HepG2 (cell line): ENCODE data around the gene PAXIP1. TPM values are rescaled to one million over a fixed set of nuclear protein-coding genes. Genes with fewer than 3 reads are reported as not detected.

ENCODE experiments used
- ARID2 ChIP-seq: sonication (generic); formaldehyde crosslinking; IDR thresholded peaks from 2 replicates; pipeline ENCODE4 v1.8.1; 2022; ENCODE audit warnings: mild to moderate bottlenecking, missing genetic modification reagents, borderline replicate concordance
- ARID4A ChIP-seq: sonication (generic); formaldehyde crosslinking; IDR thresholded peaks from 2 replicates; pipeline ENCODE4 v1.5.0; 2020; ENCODE audit warnings: mild to moderate bottlenecking, missing genetic modification reagents, borderline replicate concordance
- ATF3 ChIP-seq: sonication (generic); formaldehyde crosslinking; IDR thresholded peaks from 2 replicates; pipeline ENCODE4 v1.4.0; 2020; ENCODE audit warnings: missing genetic modification reagents
- ATF7-NPFF ChIP-seq: sonication (generic); formaldehyde crosslinking; IDR thresholded peaks from 2 replicates; pipeline ENCODE4 v1.8.1; 2023; ENCODE audit warnings: mild to moderate bottlenecking, low read depth, missing genetic modification reagents, moderate library complexity
- CBX5 ChIP-seq: sonication (generic); formaldehyde crosslinking; IDR thresholded peaks from 2 replicates; pipeline ENCODE4 v1.4.0; 2020; ENCODE audit warnings: missing genetic modification reagents, borderline replicate concordance
- CREM ChIP-seq, 2 experiments: sonication (generic) in 1 of 2; formaldehyde crosslinking in 1 of 2; IDR thresholded peaks; 2 replicates each; pipeline versions ENCODE4 v1.4.0 to v1.6.1; 2016 to 2020; ENCODE audit warnings: antibody characterized with exemption in 1 of 2, mild to moderate bottlenecking in 1 of 2, missing genetic modification reagents in 1 of 2
- EEA1 ChIP-seq: sonication (generic); formaldehyde crosslinking; IDR thresholded peaks from 2 replicates; pipeline ENCODE4 v1.5.1; 2020; ENCODE audit warnings: mild to moderate bottlenecking, missing genetic modification reagents, borderline replicate concordance
- HIVEP1 ChIP-seq: sonication (generic); formaldehyde crosslinking; IDR thresholded peaks from 2 replicates; pipeline ENCODE4 v1.4.0; 2020; ENCODE audit warnings: mild to moderate bottlenecking, missing genetic modification reagents
- NBN ChIP-seq: fragments of 450-650 bp; conservative IDR thresholded peaks from 2 replicates; pipeline ENCODE4 v1.6.1; 2017
- NFYB ChIP-seq: sonication (generic); formaldehyde crosslinking; IDR thresholded peaks from 2 replicates; pipeline ENCODE4 v1.4.0; 2020; ENCODE audit warnings: missing genetic modification reagents
- RCOR2 ChIP-seq: IDR thresholded peaks from 2 replicates; pipeline ENCODE4 v1.6.1; 2016; ENCODE audit warnings: missing biosample characterization, missing genetic modification reagents
- SOX6 ChIP-seq, 2 experiments: fragments of 450-650 bp in 1 of 2; sonication (generic) in 1 of 2; formaldehyde crosslinking in 1 of 2; IDR thresholded peaks; 2 replicates each; pipeline versions ENCODE4 v1.4.0 to v1.6.1; 2017 to 2020; ENCODE audit warnings: antibody characterized with exemption in 1 of 2, mild to moderate bottlenecking in 1 of 2, missing genetic modification reagents in 1 of 2
- SUZ12 ChIP-seq: fragments of 150-350 bp; IDR thresholded peaks from 2 replicates; pipeline ENCODE4 v1.6.1; 2014; ENCODE audit warnings: low read depth, low read length
- YEATS2 ChIP-seq: sonication (generic); formaldehyde crosslinking; IDR thresholded peaks from 2 replicates; pipeline ENCODE4 v1.4.0; 2020; ENCODE audit warnings: missing genetic modification reagents, borderline replicate concordance
- YY1 ChIP-seq: IDR thresholded peaks from 2 replicates; pipeline ENCODE4 v1.6.1; 2011; ENCODE audit warnings: low read length, low read depth, moderate library complexity, mild to moderate bottlenecking; ENCODE audit not compliant: insufficient read depth, insufficient replicate concordance
- ZBTB33 ChIP-seq: sonication (generic); formaldehyde crosslinking; IDR thresholded peaks from 2 replicates; pipeline ENCODE4 v1.4.0; 2020; ENCODE audit warnings: missing genetic modification reagents
- ZBTB43 ChIP-seq: sonication (generic); formaldehyde crosslinking; conservative IDR thresholded peaks from 2 replicates; pipeline ENCODE4 v1.4.0; 2020; ENCODE audit warnings: missing genetic modification reagents
- ZC3H4 ChIP-seq: sonication (generic); formaldehyde crosslinking; IDR thresholded peaks from 2 replicates; pipeline ENCODE4 v1.4.0; 2020; ENCODE audit warnings: missing genetic modification reagents, borderline replicate concordance
- ZNF30 ChIP-seq: sonication (generic); formaldehyde crosslinking; IDR thresholded peaks from 2 replicates; pipeline ENCODE4 v1.5.0; 2020; ENCODE audit warnings: mild to moderate bottlenecking, missing genetic modification reagents
- ZNF598 ChIP-seq: sonication (generic); formaldehyde crosslinking; IDR thresholded peaks from 2 replicates; pipeline ENCODE4 v1.5.1; 2020; ENCODE audit warnings: mild to moderate bottlenecking, missing genetic modification reagents, borderline replicate concordance
- polyA plus RNA-seq, 8 experiments: library from polyadenylated mRNA; depleted of rRNA in 3 of 8; stranded (reverse) in 7 of 8; unstranded in 1 of 8; fragments of >200 nt; fragmentation: Illumina TruSeq in 4 of 8; extraction: Trizol in 4 of 8; gene quantifications; 2 replicates each; pipeline versions ENCODE4 v1.2.1 to v1.2.3, GENCODE V29; 2011 to 2016; ENCODE audit warnings: low read depth in 4 of 8, missing spikeins in 1 of 8, mixed read lengths in 1 of 8; ENCODE audit not compliant: insufficient read depth in 1 of 8
- total RNA-seq, 5 experiments: library from RNA; depleted of rRNA; stranded (reverse); fragments of >200 nt; fragmentation: Illumina TruSeq; extraction: Trizol; gene quantifications; 2 replicates each; pipeline ENCODE4 v1.2.3, GENCODE V29; 2016; ENCODE audit warnings: low read depth in 1 of 5

Gene PAXIP1
- total and polyA plus RNA-seq, 2 of the 13 experiments (the other 11 are each of a cell fraction or from before 2014, with no cell fraction given) = 11.6 to 16.2 TPM

- TF ChIP-seq ZNF30 (CRISPR knock-in tag) (no peak), YY1 (peak; percentile 48), NFYB (CRISPR knock-in tag) (peak; percentile 80), ATF3 (CRISPR knock-in tag) (no peak), ATF7-NPFF (CRISPR knock-in tag) (no peak), HIVEP1 (CRISPR knock-in tag) (no peak), SOX6 (IDR thresholded peaks at IDR 0.05) (no peak), SOX6 (CRISPR knock-in tag; IDR thresholded peaks at IDR 0.05) (no peak), ZC3H4 (no peak), CBX5 (CRISPR knock-in tag) (no peak), ARID2 (CRISPR knock-in tag) (no peak), ZBTB33 (no peak), ZNF598 (CRISPR knock-in tag) (no peak), SUZ12 (no peak), NBN (no peak), ZBTB43 (CRISPR knock-in tag) (no peak), CREM (IDR thresholded peaks at IDR 0.05) (peak; percentile 47), CREM (CRISPR knock-in tag; IDR thresholded peaks at IDR 0.05) (no peak), YEATS2 (CRISPR knock-in tag) (0 out of 2 replicates have a peak, but pooled peaks have one; percentile 12), RCOR2 (CRISPR knock-in tag) (no peak), EEA1 (no peak), ARID4A (CRISPR knock-in tag) (no peak; the same call in 1 of the 2 replicates)
Measured at GRCh38 chr7:154928136-154929005, 74.6 kb downstream of the PAXIP1 start (continued).
